ENCODE data around the gene INVS. TPM values are rescaled to one million over a fixed set of nuclear protein-coding genes. Genes with fewer than 3 reads are reported as not detected.
"Not testable (repeated sequence)": the region's sequence is repeated elsewhere in the genome, so short reads cannot be mapped to it uniquely, and the experiment has no call there.

The INVS gene
- total RNA-seq, 3 donors from 2014 or later (not counting 1 experiment from before 2014, with no cell fraction given) = 24.5 to 30.6 (median 27.4) TPM

DNA sequence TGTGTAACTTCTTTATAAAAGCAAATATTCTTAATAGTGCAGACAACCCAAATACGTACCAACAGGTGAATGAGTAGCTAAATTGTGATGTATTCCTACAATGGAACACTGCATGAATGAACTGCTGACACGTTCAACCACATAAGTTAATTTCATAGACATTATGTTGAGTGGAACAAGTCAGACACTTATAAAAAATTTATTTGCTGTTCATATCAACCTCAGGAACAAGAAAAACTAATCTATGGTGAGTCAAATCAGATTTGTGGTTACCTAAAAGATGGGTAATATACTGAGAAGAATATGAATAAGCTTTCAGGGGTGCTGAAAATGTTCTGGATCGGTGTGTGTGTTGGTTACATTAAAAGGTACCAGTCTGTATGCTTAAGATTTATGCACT lies 35.7 kb downstream of the INVS start:
- no CpG with 5 or more reads among the region's 3 CpGs for WGBS (ENCODE audit: insufficient coverage)

DNA sequence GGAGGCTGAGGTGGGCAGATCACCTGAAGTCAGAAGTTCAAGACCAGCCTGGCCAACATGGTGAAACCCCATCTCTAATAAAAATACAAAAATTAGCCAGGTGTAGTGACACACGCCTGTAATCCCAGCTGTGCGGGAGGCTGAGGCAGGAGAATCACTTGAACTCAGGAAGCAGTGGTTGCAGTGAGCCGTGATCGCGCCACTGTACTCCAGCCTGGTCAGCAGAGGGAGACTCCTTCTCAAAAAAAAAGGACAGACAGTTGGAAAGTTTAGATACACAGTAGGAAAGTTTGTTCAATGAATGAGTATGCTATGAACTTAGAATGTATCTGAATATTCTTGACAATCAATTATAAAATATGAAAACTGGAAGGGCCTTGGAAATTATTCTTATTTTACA lies 37.8 kb downstream of the INVS start:
- H3K4me3 ChIP-seq (ENCODE audit: low read length); H3K4me1 ChIP-seq (ENCODE audit: control insufficient read depth, insufficient read depth, low read length); intact Hi-C loops (cut with micrococcal nuclease); H3K27ac ChIP-seq (ENCODE audit: low read length); H3K36me3 Mint-ChIP-seq; H3K4me1 Mint-ChIP-seq; H3K4me3 Mint-ChIP-seq; ATAC-seq; H3K9me3 ChIP-seq (ENCODE audit: control insufficient read depth, insufficient read depth, low read length); H3K27me3 Mint-ChIP-seq (ENCODE audit: low read depth in 2 of 2); H3K27ac Mint-ChIP-seq; H3K9me3 Mint-ChIP-seq; H3K27me3 ChIP-seq (ENCODE audit: control insufficient read depth, insufficient read depth, low read length); DNase-seq; H3K36me3 ChIP-seq (ENCODE audit: control insufficient read depth, insufficient read depth, low read length): not testable (repeated sequence)
- WGBS (ENCODE audit: insufficient coverage) = 95% methylated on average over 5 of the region's 5 CpGs

More for the DNA sequence above, 35.7 kb downstream of the INVS start:
- Histone ChIP-seq H3K27me3 (ENCODE audit: control insufficient read depth, insufficient read depth, low read length) (no peaks in the 10 kb centered on the region), H3K4me1 (ENCODE audit: control insufficient read depth, insufficient read depth, low read length) (no peaks in the 10 kb centered on the region), H3K27ac (ENCODE audit: low read length) (no peak overlapping the region), H3K9me3 (ENCODE audit: control insufficient read depth, insufficient read depth, low read length) (no peaks in the 10 kb centered on the region), H3K36me3 (ENCODE audit: control insufficient read depth, insufficient read depth, low read length) (peaks cover 11% of the 10 kb centered on the region), H3K4me3 (ENCODE audit: low read length) (no peak overlapping the region)
- intact Hi-C loops (cut with micrococcal nuclease) = no loop called here
- peaks cover 6% of the 10 kb centered on the region in 2 donors for H3K4me1 Mint-ChIP-seq
- no peak for ATAC-seq
- no peaks in the 10 kb centered on the region for H3K9me3 Mint-ChIP-seq
- DNase-seq = no peak
- TF ChIP-seq, protein P1, sequence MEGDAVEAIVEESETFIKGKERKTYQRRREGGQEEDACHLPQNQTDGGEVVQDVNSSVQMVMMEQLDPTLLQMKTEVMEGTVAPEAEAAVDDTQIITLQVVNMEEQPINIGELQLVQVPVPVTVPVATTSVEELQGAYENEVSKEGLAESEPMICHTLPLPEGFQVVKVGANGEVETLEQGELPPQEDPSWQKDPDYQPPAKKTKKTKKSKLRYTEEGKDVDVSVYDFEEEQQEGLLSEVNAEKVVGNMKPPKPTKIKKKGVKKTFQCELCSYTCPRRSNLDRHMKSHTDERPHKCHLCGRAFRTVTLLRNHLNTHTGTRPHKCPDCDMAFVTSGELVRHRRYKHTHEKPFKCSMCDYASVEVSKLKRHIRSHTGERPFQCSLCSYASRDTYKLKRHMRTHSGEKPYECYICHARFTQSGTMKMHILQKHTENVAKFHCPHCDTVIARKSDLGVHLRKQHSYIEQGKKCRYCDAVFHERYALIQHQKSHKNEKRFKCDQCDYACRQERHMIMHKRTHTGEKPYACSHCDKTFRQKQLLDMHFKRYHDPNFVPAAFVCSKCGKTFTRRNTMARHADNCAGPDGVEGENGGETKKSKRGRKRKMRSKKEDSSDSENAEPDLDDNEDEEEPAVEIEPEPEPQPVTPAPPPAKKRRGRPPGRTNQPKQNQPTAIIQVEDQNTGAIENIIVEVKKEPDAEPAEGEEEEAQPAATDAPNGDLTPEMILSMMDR (IDR thresholded peaks at IDR 0.05) = no peak
- no peaks in the 10 kb centered on the region for H3K36me3 Mint-ChIP-seq
- no peak overlapping the region for H3K4me3 Mint-ChIP-seq
- no peak overlapping the region for H3K27ac Mint-ChIP-seq
- H3K27me3 Mint-ChIP-seq (ENCODE audit: low read depth in 2 of 2) = no peaks in the 10 kb centered on the region

DNA sequence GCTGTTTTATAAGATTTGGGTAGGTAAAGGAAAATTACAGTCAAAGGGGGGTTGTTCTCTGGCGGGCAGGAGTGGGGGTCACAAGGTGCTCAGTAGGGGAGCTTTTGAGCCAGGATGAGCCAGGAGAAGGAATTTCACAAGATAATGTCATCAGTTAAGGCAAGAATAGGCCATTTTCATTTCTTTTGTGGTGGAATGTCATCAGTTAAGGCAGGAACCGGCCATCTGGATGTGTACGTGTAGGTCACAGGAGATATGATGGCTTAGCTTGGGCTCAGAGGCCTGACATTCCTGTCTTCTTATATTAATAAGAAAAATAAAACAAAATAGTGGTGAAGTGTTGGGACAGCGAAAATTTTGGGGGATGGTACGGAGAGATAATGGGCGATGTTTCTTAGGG lies 41.3 kb downstream of the INVS start:
- H3K27me3 ChIP-seq (ENCODE audit: control insufficient read depth, insufficient read depth, low read length); H3K27me3 Mint-ChIP-seq (ENCODE audit: low read depth in 2 of 2); H3K36me3 ChIP-seq (ENCODE audit: control insufficient read depth, insufficient read depth, low read length); intact Hi-C loops (cut with micrococcal nuclease); H3K4me3 ChIP-seq (ENCODE audit: low read length); H3K27ac ChIP-seq (ENCODE audit: low read length); H3K4me3 Mint-ChIP-seq; H3K9me3 ChIP-seq (ENCODE audit: control insufficient read depth, insufficient read depth, low read length); H3K9me3 Mint-ChIP-seq; H3K36me3 Mint-ChIP-seq; H3K27ac Mint-ChIP-seq; DNase-seq; ATAC-seq; H3K4me1 ChIP-seq (ENCODE audit: control insufficient read depth, insufficient read depth, low read length): not testable (repeated sequence)
- 100% methylated on average over 3 of the region's 6 CpGs for WGBS (ENCODE audit: insufficient coverage)
- H3K4me1 Mint-ChIP-seq = peaks cover 15 to 22% of the 10 kb centered on the region in 2 donors

DNA sequence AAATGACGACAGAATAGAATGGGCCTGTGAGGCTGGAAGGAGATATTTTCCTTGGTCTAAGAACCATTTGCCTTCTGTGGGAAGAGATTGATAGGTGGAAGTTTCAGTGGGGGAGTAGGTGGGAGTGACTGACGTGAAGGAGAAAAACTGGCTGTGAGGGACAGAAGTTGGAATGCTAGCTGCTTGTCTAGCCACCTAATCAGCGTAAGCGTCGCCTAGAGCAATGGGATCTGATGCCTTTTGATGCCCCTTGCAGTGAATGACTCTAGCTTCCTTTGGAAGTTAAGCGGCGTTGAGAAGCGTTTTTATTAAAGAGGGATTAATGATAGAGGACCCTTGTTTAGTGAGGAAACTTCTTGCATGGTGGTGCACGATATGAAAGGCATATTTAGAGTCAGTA lies 42.8 kb downstream of the INVS start:
- H3K4me3 Mint-ChIP-seq = not testable (repeated sequence)

DNA sequence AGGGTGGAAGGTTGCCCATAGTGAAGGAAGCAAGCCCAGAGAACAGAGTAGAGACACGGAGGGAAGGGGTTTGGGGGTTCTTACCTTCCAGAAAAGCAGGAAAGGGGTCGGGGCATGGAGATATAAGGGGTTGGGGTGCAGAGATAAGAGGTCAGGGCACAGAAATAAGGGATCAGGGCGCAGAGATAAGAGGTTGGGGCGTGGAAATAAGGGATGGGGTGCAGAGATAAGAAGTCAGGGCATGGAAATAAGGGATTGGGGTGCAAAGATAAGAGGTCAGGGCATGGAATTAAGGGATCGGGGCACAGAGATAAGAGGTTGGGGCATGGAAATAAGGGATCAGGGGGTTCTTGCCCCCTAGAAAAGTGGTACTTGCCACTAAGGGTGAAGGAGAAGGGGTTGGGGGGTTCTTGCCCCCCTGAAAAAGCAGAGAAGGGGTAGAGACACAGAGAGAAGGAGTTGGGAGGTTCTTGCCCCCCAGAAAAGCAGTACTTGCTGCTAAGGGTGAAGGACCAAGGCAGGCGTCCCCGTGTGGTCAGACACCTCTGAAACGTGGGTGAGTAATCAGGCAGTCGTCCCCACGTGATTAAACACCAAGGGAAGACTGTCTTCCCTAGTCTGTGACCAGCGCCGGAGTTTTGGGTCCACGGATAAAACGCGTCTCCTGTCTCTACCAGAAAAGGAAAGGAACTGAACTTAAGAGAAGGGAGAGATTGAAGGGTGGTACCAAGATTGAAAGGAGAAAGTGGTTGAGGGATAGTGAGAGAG lies 46.3 kb downstream of the INVS start:
- H3K9me3 Mint-ChIP-seq; H3K27me3 Mint-ChIP-seq (ENCODE audit: low read depth in 2 of 2); ATAC-seq; H3K36me3 ChIP-seq (ENCODE audit: control insufficient read depth, insufficient read depth, low read length); DNase-seq; H3K4me3 ChIP-seq (ENCODE audit: low read length); H3K27ac ChIP-seq (ENCODE audit: low read length); H3K27me3 ChIP-seq (ENCODE audit: control insufficient read depth, insufficient read depth, low read length); H3K36me3 Mint-ChIP-seq; H3K4me3 Mint-ChIP-seq; H3K4me1 ChIP-seq (ENCODE audit: control insufficient read depth, insufficient read depth, low read length); H3K9me3 ChIP-seq (ENCODE audit: control insufficient read depth, insufficient read depth, low read length); intact Hi-C loops (cut with micrococcal nuclease): not testable (repeated sequence)
- H3K27ac Mint-ChIP-seq = peak overlapping the region in 1 of 2 donors; percentile 2
- peaks cover 19 to 22% of the 10 kb centered on the region in 2 donors for H3K4me1 Mint-ChIP-seq
- 84% methylated on average over 15 of the region's 15 CpGs for WGBS (ENCODE audit: insufficient coverage)

More for the DNA sequence above, 42.8 kb downstream of the INVS start:
- peaks cover 22 to 23% of the 10 kb centered on the region in 2 donors for H3K4me1 Mint-ChIP-seq
- H3K36me3 ChIP-seq (ENCODE audit: control insufficient read depth, insufficient read depth, low read length); H3K9me3 ChIP-seq (ENCODE audit: control insufficient read depth, insufficient read depth, low read length); ATAC-seq; H3K27ac ChIP-seq (ENCODE audit: low read length); H3K27me3 ChIP-seq (ENCODE audit: control insufficient read depth, insufficient read depth, low read length); H3K36me3 Mint-ChIP-seq; H3K4me3 ChIP-seq (ENCODE audit: low read length); H3K27me3 Mint-ChIP-seq (ENCODE audit: low read depth in 2 of 2); H3K27ac Mint-ChIP-seq; H3K9me3 Mint-ChIP-seq; H3K4me1 ChIP-seq (ENCODE audit: control insufficient read depth, insufficient read depth, low read length); intact Hi-C loops (cut with micrococcal nuclease); DNase-seq: not testable (repeated sequence)
- WGBS (ENCODE audit: insufficient coverage) = 98% methylated on average over 8 of the region's 9 CpGs

DNA sequence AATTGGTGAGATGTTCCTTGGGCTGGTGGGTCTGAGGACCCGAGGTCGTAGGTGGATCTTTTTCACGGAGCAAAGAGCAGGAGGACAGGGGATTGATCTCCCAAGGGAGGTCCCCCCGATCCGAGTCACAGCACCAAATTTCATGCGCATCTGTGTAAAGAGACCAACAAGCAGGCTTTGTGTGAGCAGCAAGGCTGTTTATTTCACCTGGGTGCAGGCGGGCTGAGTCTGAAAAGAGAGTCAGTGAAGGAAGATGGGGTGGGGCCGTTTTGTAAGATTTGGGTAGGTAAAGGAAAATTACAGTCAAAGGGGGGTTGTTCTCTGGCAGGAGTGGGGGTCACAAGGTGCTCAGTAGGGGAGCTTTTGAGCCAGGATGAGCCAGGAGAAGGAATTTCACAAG lies 46.9 kb downstream of the INVS start:
- H3K4me3 Mint-ChIP-seq; intact Hi-C loops (cut with micrococcal nuclease); H3K9me3 Mint-ChIP-seq; ATAC-seq; H3K27me3 Mint-ChIP-seq (ENCODE audit: low read depth in 2 of 2); DNase-seq; H3K4me3 ChIP-seq (ENCODE audit: low read length); H3K9me3 ChIP-seq (ENCODE audit: control insufficient read depth, insufficient read depth, low read length); H3K36me3 Mint-ChIP-seq; H3K27me3 ChIP-seq (ENCODE audit: control insufficient read depth, insufficient read depth, low read length); H3K27ac ChIP-seq (ENCODE audit: low read length); H3K4me1 ChIP-seq (ENCODE audit: control insufficient read depth, insufficient read depth, low read length); H3K27ac Mint-ChIP-seq; H3K36me3 ChIP-seq (ENCODE audit: control insufficient read depth, insufficient read depth, low read length): not testable (repeated sequence)
- H3K4me1 Mint-ChIP-seq = peaks cover 22 to 23% of the 10 kb centered on the region in 2 donors
- WGBS (ENCODE audit: insufficient coverage) = 96% methylated on average over 8 of the region's 8 CpGs

All from natural killer cell (primary cell).